ENCODE measurements around the gene IQCM.

DNA sequence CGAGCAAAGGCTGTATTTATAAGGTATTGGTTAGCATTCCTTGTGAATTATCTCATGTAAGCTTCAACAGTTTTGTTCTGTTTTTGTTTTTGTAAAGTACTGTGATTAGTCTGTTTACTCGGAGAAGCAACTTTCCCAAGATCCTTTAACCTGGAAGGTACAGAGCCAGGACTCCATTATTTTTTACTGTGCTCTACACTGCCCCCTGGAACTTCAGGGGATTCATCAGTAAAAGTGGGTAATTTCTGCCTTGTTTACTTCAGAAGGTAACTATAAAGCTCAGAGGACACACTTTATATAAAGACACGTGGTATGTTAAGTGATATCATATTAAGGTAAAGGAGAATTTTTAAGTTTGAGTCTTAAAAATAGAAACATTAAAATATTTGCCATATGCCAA lies 124.9 kb downstream of the IQCM start:
- TF ChIP-seq, protein P1, sequence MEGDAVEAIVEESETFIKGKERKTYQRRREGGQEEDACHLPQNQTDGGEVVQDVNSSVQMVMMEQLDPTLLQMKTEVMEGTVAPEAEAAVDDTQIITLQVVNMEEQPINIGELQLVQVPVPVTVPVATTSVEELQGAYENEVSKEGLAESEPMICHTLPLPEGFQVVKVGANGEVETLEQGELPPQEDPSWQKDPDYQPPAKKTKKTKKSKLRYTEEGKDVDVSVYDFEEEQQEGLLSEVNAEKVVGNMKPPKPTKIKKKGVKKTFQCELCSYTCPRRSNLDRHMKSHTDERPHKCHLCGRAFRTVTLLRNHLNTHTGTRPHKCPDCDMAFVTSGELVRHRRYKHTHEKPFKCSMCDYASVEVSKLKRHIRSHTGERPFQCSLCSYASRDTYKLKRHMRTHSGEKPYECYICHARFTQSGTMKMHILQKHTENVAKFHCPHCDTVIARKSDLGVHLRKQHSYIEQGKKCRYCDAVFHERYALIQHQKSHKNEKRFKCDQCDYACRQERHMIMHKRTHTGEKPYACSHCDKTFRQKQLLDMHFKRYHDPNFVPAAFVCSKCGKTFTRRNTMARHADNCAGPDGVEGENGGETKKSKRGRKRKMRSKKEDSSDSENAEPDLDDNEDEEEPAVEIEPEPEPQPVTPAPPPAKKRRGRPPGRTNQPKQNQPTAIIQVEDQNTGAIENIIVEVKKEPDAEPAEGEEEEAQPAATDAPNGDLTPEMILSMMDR (IDR thresholded peaks at IDR 0.05), result no peak
- no peak for TF ChIP-seq POLR2A (IDR thresholded peaks at IDR 0.05)
